ENCODE measurements around the gene MREG. TPM values are rescaled to one million over a fixed set of nuclear protein-coding genes. Genes with fewer than 3 reads are reported as not detected.

The MREG gene
- total and polyA plus RNA-seq, 9 of the 15 experiments (the other 6 are each of a cell fraction or from before 2014, with no cell fraction given) = 0.77 to 3.8 (median 2.3) TPM

- TF ChIP-seq ZNF318 (IDR thresholded peaks at IDR 0.05; ENCODE audit: borderline replicate concordance in 1 of 2, low read depth in 1 of 2) (no peak), FIP1L1 (IDR thresholded peaks at IDR 0.05; ENCODE audit: low read depth, low read length, poor library complexity, severe bottlenecking) (no peak), MXI1 (IDR thresholded peaks at IDR 0.05; ENCODE audit: low read depth, low read length) (no peak), CEBPZ (IDR thresholded peaks at IDR 0.05; ENCODE audit: borderline replicate concordance, low read depth, low read length) (no peak)
Measured at GRCh38 chr2:215948051-215948450, 65.3 kb downstream of the MREG start (continued).

All from K562 (cell line).